HG03521 (cell line): ENCODE results near the gene CYB561A3.

ENCODE experiments used
- ATAC-seq: cut with Tn5 transposase; IDR thresholded peaks from one replicate; pipeline ENCODE4 v1.9.1; 2021; ENCODE audit warnings: mild to moderate bottlenecking, moderate library complexity; ENCODE audit not compliant: unreplicated experiment

CYB561A3 gene

GRCh38 chr11:61345954-61346843 is 15.5 kb downstream of the CYB561A3 start:
- ATAC-seq = no peak

GRCh38 chr11:61345170-61345610 is 16.5 kb downstream of the CYB561A3 start:
- no peak for ATAC-seq

- no peak for ATAC-seq
Observed at GRCh38 chr11:61343792-61344745, 17.6 kb downstream of the CYB561A3 start.

DNA sequence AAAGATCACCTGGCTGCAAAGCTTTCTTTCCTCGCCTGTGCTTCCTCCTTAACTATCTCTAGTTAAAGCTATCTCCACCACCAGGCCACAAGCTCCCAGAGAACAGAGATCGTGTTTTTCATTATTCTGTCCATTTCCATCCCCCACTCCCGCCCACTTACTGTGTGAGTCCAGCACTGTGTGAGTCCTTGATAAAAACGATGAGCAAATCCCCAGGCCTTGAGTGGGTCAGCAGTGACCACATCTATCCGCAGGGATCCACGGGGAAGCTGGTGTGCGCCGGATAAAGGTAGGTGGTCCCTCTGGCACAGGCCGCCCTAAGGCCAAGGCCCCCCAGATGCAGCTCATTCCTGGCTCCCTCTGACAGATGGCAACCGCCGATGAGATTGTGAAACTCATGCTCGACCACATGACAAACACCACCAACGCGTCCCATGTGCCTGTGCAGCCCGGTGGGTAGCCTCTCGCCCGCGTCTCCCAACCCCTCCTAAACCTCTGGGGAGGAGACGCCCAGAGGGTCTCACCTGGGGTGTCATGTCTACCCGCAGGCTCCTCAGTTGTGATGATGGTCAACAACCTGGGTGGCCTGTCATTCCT is 19.4 kb downstream of the CYB561A3 start:
- no peak for ATAC-seq

DNA sequence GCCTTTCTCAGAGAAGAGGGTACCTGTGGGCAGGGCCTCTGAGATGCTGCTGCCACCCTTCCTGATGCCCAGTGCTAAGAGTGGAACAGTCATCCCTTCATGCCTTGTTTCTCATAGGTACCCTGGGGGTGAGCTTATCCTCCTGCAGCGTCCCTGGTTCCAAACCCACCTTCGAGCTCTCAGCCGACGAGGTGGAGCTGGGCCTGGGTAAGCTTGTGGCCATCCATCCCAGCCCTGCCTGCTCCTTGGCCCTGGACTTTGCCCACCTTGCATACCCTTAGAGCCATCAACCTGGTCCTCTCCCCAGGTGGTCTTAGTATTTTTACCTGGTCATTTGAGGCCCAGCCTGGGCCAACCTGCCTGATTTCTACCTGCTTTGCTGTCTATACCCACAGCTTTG is 20.0 kb downstream of the CYB561A3 start:
- ATAC-seq = no peak

DNA sequence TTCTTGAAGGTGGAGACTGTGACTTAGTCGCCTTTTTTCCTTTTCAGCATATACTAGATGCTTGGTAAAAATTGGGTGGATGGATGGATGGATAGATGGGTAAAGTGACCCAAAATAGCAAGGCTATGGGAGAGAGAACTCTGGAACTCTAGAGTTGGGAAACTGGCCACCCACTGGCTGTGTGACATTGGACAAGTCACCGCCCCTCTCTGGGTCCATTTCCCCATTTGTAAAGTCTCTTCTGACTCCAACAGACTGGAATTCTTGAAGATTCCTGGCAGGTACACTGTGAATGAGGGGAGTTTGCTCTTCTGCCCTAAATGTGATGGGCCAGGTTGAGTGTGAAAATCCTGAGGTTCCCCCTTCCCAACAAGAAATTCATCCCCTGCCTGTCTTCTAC is 20.7 kb downstream of the CYB561A3 start:
- ATAC-seq = no peak

DNA sequence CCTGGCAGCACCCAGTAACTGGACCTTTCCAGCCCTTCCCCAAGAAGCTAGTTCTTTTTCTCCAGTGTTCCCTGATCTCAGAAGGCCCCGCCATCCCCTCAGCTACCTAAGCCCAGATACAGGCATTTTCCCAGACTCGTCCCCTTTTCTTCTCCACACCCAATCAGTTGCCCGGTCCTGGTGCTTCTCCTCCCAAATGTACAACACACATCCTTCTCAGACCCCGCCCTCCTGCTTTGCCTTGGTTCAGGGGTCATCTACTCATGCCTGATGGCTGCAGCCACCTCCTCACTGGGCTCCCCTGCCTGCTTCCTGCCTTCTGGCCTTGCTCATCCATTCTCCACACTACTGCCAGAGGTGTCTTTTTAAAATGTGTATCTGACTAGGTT is 22.2 kb downstream of the CYB561A3 start:
- ATAC-seq = no peak

- no peak for ATAC-seq
Observed at GRCh38 chr11:61338783-61339489, 22.7 kb downstream of the CYB561A3 start.

- no peak for ATAC-seq
Observed at GRCh38 chr11:61337706-61338470, 23.8 kb downstream of the CYB561A3 start.

GRCh38 chr11:61336171-61336935 is 25.3 kb downstream of the CYB561A3 start:
- no peak for ATAC-seq

- no peak for ATAC-seq
Observed at GRCh38 chr11:61335355-61335710, 26.3 kb downstream of the CYB561A3 start.

GRCh38 chr11:61334434-61335354 is 27.0 kb downstream of the CYB561A3 start:
- ATAC-seq = no peak

GRCh38 chr11:61333550-61334433 is 27.9 kb downstream of the CYB561A3 start:
- no peak for ATAC-seq

GRCh38 chr11:61332797-61333549 is 28.7 kb downstream of the CYB561A3 start, which contains the start of the genes DDB1 and TKFC:
Gene DDB1 (minus strand): TSS chr11:61333105. CDS start chr11:61332968, 137 bp downstream.
Gene TKFC (plus strand): TSS chr11:61333228. CDS start chr11:61334729, 1,501 bp downstream.
- ATAC-seq = peak; percentile 86

GRCh38 chr11:61332281-61332796 is 29.3 kb downstream of the CYB561A3 start:
- no peak for ATAC-seq

DNA sequence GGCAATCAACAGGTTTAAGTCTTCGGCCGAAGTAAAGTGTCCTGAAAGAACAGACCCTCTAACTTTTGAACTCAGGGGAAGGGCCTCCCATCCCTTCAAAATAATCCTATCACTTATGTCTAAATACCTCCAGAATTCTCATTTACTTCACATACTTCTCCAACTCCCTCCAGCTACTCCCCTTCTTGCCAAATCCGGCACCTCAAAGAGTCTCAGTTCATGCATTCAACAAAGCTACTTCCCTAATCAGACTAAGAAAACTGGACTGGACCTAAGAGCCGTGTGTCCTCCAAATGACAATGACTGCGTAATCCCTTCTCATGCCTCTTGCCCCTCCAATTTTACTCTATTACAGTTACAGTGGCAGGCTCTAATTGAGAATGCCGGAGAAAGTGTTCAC is 30.0 kb downstream of the CYB561A3 start:
- no peak for ATAC-seq
